ENCODE measurements around the gene TP73.

DNA sequence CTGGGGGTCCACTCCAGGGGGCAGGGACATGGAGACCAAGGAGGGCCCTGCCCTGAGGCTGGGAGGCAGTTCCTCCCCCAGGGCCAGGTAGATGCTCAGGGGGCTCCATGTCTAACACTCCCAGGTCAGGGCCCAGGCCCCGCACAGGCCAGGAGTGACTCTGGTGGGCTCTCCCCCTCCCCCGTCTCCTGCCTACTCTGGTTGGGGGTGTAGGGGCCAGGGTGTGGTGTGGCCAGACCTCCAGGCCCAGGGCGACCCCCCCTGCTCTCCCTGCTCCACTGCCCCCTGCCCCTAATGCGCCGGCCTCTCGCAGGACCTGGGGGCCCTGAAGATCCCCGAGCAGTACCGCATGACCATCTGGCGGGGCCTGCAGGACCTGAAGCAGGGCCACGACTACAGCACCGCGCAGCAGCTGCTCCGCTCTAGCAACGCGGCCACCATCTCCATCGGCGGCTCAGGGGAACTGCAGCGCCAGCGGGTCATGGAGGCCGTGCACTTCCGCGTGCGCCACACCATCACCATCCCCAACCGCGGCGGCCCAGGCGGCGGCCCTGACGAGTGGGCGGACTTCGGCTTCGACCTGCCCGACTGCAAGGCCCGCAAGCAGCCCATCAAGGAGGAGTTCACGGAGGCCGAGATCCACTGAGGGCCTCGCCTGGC lies 80.2 kb downstream of the TP73 start:
- TF ChIP-seq, protein P1, sequence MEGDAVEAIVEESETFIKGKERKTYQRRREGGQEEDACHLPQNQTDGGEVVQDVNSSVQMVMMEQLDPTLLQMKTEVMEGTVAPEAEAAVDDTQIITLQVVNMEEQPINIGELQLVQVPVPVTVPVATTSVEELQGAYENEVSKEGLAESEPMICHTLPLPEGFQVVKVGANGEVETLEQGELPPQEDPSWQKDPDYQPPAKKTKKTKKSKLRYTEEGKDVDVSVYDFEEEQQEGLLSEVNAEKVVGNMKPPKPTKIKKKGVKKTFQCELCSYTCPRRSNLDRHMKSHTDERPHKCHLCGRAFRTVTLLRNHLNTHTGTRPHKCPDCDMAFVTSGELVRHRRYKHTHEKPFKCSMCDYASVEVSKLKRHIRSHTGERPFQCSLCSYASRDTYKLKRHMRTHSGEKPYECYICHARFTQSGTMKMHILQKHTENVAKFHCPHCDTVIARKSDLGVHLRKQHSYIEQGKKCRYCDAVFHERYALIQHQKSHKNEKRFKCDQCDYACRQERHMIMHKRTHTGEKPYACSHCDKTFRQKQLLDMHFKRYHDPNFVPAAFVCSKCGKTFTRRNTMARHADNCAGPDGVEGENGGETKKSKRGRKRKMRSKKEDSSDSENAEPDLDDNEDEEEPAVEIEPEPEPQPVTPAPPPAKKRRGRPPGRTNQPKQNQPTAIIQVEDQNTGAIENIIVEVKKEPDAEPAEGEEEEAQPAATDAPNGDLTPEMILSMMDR (IDR thresholded peaks at IDR 0.05; ENCODE audit: poor library complexity, severe bottlenecking) = no peak
- TF ChIP-seq EP300 (conservative IDR thresholded peaks at IDR 0.05; ENCODE audit: poor library complexity, severe bottlenecking) (no peak), RAD21 (conservative IDR thresholded peaks at IDR 0.05) (no peak), EZH2 (IDR thresholded peaks at IDR 0.05; ENCODE audit: borderline replicate concordance, insufficient read depth, low read length, poor library complexity, severe bottlenecking) (no peak), POLR2AphosphoS5 (IDR thresholded peaks at IDR 0.05) (no peak), TAF1 (IDR thresholded peaks at IDR 0.05; ENCODE audit: low read depth) (no peak), MXI1 (conservative IDR thresholded peaks at IDR 0.05; ENCODE audit: poor library complexity, severe bottlenecking) (no peak)
- TF ChIP-seq, protein P2, sequence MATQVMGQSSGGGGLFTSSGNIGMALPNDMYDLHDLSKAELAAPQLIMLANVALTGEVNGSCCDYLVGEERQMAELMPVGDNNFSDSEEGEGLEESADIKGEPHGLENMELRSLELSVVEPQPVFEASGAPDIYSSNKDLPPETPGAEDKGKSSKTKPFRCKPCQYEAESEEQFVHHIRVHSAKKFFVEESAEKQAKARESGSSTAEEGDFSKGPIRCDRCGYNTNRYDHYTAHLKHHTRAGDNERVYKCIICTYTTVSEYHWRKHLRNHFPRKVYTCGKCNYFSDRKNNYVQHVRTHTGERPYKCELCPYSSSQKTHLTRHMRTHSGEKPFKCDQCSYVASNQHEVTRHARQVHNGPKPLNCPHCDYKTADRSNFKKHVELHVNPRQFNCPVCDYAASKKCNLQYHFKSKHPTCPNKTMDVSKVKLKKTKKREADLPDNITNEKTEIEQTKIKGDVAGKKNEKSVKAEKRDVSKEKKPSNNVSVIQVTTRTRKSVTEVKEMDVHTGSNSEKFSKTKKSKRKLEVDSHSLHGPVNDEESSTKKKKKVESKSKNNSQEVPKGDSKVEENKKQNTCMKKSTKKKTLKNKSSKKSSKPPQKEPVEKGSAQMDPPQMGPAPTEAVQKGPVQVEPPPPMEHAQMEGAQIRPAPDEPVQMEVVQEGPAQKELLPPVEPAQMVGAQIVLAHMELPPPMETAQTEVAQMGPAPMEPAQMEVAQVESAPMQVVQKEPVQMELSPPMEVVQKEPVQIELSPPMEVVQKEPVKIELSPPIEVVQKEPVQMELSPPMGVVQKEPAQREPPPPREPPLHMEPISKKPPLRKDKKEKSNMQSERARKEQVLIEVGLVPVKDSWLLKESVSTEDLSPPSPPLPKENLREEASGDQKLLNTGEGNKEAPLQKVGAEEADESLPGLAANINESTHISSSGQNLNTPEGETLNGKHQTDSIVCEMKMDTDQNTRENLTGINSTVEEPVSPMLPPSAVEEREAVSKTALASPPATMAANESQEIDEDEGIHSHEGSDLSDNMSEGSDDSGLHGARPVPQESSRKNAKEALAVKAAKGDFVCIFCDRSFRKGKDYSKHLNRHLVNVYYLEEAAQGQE (IDR thresholded peaks at IDR 0.05; ENCODE audit: borderline replicate concordance) = no peak

Measured in neural cell (in vitro differentiated cells).